GM11168 (cell line): Measurements from ENCODE around the gene GLIS2.
"Not testable (repeated sequence)": the region's sequence is repeated elsewhere in the genome, so short reads cannot be mapped to it uniquely, and the experiment has no call there.

Experiments used
- in situ Hi-C: fragments of 300-500 bp; cut with MboI; formaldehyde crosslinking; loops from one replicate; pipeline ENCODE4 v1.12.0; 2022; ENCODE audit warnings: low sequenced_read_pairs; ENCODE audit not compliant: unreplicated experiment

Gene GLIS2

GRCh38 chr16:4332623-4333307 lies 16.9 kb downstream of the GLIS2 start:
- in situ Hi-C loops: loop anchor here (5.0 kb wide), 1 partner anchor 40 kb away; no protein-coding TSS in a partner anchor

- in situ Hi-C loops: loop anchor here (5.0 kb wide), 1 partner anchor 41 kb away; no protein-coding TSS in a partner anchor
Observed at GRCh38 chr16:4333308-4333638, 17.4 kb downstream of the GLIS2 start.

GRCh38 chr16:4333714-4334113 lies 17.8 kb downstream of the GLIS2 start:
- in situ Hi-C loops: loop anchor here (5.0 kb wide), 1 partner anchor 41 kb away; no protein-coding TSS in a partner anchor

GRCh38 chr16:4334724-4335495 lies 19.0 kb downstream of the GLIS2 start:
- in situ Hi-C loops: loop anchor here (5.0 kb wide), 1 partner anchor 43 kb away; no protein-coding TSS in a partner anchor

- in situ Hi-C loops: no loop called here
Observed at GRCh38 chr16:4336701-4337539, 21.1 kb downstream of the GLIS2 start.

- in situ Hi-C loops: no loop called here
Observed at GRCh38 chr16:4337540-4338088, 21.7 kb downstream of the GLIS2 start.

GRCh38 chr16:4338125-4338582 lies 22.3 kb downstream of the GLIS2 start:
- in situ Hi-C loops: no loop called here

- in situ Hi-C loops: no loop called here
Observed at GRCh38 chr16:4338712-4339299, 22.9 kb downstream of the GLIS2 start.

- in situ Hi-C loops: no loop called here
Observed at GRCh38 chr16:4339455-4339854, 23.6 kb downstream of the GLIS2 start.

- in situ Hi-C loops: no loop called here
Observed at GRCh38 chr16:4339909-4340308, 24.0 kb downstream of the GLIS2 start.

- in situ Hi-C loops: no loop called here
Observed at GRCh38 chr16:4340443-4340842, 24.6 kb downstream of the GLIS2 start.

- in situ Hi-C loops: no loop called here
Observed at GRCh38 chr16:4341250-4341649, 25.4 kb downstream of the GLIS2 start.

GRCh38 chr16:4342866-4343744 lies 27.2 kb downstream of the GLIS2 start:
- in situ Hi-C loops: no loop called here

GRCh38 chr16:4344300-4344982 lies 28.6 kb downstream of the GLIS2 start:
- in situ Hi-C loops: not testable (repeated sequence)

GRCh38 chr16:4344983-4345835 lies 29.3 kb downstream of the GLIS2 start:
- in situ Hi-C loops: no loop called here

GRCh38 chr16:4345836-4346781 lies 30.2 kb downstream of the GLIS2 start:
- in situ Hi-C loops: no loop called here
